Stromal cell of bone marrow (primary cell): ENCODE data around the gene GAA.
"Not testable (repeated sequence)": the region's sequence is repeated elsewhere in the genome, so short reads cannot be mapped to it uniquely, and the experiment has no call there.

Experiments
- DNase-seq: peaks from one replicate; pipeline ENCODE4 v3.0.0-alpha.2; 2012; ENCODE audit warnings: low read depth

The GAA gene

DNA sequence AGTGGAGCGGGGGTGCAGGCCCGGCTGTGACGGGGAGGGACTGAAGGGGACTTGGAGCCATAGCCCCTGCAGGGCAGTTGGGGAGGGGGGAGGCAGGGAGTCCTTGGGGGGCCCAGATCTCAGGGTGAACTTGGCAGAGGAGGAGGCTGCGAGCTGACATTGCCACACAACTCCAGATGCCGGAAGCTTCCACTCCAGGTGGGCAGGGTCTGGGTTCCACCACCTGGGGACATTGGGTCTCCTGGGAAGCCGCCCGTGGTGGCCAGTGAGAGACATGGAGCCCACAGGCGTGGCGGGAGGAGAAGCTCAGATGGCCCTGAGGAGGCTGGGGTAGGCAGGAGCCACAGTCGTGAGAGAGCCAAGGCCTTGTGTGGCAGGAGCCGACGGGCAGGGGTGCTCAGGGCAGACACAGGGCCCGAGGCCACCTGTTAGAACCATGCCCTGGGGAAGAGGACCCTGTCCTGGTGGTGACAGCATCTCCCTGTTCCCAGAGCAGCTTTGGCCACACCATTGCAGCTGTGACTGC is 18.2 kb upstream of the GAA start:
- DNase-seq = no peak

DNA sequence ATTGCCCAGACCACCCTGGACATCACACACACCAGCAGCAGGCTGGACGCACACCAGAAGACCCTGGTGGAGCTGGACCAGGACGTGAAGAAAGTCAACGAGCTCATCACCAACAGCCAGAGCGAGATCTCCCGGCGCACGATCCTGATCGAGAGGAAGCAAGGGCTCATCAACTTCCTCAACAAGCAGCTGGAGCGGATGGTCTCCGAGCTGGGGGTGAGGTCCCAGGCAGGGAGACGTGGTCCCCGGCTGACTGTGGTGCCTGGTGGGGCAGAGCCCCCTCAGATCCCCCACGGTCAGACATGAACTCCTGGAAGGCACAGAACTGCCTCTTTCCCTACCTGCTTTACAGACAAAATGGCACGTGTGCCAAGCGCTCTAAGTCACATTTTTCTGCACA is 16.6 kb upstream of the GAA start:
- DNase-seq = no peak

DNA sequence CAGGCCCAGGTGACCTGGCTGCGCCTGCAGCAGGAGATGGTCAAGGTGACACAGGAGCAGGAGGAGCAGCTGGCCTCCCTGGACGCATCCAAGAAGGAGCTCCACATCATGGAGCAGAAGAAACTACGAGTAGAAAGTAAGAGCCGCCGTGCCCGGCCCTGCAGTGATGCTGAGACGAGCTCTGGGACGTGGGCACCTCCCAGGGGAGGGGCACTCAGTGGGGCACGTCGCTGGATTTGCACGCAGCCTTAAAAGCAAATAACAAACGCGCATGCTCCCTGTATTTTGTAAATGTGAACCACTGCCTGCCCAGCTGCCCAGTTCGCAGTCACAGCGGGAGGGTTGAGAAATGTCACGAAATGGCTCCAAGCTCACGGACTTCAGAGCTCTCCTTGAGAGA is 15.3 kb upstream of the GAA start:
- DNase-seq = no peak

DNA sequence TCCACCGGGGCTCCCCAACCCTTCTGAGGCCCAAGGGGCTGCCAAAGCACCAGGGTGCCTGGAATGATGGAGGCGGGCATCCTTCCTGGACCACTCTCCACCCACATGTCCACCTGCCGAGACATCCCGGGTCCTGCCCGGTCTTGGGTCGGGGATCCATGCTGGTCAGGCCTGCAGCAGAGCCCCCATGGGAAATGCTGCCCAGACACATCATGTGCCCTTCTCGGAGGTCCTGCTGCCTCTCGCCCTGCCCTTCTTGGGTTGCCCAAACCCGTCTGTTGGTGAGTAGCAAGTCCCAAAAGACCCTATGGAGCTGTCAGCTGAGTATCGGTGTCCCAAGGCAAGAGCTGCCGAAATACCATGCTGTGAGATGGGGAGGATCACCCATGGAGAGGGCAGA is 14.8 kb upstream of the GAA start:
- no peak for DNase-seq

DNA sequence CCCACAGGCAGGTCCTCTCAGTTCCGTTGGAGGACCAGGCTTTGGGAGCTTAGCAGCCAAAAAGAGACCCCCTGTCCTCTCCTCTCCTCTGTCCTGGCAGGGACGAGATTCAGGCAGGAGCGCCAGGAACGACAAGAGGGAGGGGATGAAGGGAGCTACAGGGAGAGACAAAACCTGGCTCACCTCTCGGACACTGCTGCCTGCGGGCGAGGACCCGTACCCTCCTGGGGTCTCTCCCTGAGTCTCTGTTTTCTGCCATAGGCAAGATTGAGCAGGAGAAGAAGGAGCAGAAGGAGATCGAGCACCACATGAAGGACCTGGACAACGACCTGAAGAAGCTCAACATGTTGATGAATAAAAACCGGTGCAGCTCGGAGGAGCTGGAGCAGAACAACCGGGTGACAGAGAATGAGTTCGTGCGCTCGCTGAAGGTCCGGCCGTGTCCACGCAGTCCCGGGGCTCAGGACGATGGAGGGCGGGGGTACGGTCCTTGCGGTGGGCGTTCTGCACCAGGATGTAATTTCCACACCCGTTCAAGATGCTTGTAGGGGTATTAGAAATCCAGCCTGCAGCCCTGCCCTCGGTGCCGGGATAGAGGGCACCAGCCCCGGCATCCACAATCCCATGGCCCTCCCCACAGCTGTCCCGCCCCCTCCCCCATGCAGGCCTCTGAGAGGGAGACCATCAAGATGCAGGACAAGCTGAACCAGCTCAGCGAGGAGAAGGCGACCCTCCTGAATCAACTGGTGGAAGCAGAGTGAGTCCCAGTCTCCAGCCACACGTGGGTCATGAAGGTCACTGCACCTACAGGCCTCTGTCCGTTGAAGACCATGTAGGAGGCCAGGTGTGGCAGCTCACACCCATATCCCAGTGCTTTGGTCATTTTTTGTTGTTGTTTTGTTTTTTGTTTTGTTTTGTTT is 13.8 kb upstream of the GAA start:
- no peak for DNase-seq

DNA sequence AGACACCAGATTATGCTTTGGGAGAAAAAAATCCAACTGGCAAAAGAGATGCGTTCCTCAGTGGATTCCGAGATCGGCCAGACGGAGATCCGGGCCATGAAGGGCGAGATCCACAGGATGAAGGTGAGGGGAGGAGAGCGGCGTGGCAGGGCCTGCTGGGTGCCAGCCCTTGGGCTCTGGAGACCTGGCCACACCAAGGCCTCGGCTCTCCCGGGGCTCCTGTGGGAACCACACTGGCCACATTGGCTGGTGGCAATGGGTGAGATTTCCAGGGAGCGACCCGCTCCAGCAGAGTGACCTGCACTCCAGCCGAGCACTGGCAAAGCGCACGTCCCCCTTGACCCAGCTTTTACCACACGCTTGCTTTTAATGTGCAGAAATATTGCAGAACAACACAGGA is 11.6 kb upstream of the GAA start:
- no peak for DNase-seq

DNA sequence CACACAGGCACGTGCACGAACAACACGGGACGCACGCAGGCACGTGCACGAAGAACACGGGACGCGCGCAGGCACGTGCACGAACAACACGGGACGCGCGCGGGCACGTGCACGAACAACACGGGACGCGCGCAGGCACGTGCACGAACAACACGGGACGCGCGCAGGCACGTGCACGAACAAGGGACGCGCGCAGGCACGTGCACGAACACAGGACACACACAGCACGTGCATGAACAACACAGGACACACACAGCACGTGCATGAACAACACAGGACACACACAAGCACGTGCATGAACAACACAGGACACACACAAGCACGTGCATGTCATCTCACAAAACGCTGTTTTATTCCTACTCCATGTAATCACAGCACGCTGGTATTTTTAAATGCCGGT is 11.2 kb upstream of the GAA start:
- DNase-seq = not testable (repeated sequence)

DNA sequence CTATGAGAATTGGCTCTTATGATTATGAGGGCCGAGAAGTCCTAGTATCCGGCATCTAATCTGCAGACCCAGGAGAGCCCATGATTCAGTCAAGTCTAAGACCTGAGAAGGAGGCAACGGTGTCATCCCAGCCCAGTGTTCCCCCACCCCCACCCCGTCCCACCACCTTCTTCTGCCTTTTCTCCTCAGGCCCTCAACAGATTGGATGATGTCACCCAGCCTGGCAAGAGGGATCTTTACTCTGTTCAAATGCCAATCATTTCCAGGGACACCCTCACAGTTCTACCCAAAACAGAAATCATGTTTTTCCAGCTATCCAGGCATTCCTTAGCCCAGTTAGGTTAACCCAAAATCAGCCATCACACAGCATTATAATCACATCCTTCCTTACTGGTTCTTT is 10.0 kb upstream of the GAA start:
- DNase-seq = no peak

DNA sequence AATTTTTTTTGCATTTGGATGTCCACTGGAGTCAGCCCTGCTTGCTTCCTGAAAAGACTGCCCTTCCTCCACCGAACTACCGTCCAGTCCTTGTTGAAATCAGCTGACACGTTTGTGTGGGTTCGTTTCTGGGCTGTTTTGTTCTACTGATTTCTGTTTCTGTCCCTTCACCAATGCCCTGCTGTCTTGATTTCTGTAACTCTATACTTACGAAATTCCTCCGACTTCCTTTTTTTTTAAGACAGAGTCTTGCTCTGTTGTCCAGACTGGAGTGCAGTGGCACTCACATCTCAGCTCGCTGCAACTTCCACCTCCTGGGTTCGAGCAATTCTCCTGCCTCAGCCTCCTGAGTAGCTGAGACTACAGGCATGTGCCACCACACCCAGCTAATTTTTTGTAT is 8.4 kb upstream of the GAA start:
- no peak for DNase-seq

DNA sequence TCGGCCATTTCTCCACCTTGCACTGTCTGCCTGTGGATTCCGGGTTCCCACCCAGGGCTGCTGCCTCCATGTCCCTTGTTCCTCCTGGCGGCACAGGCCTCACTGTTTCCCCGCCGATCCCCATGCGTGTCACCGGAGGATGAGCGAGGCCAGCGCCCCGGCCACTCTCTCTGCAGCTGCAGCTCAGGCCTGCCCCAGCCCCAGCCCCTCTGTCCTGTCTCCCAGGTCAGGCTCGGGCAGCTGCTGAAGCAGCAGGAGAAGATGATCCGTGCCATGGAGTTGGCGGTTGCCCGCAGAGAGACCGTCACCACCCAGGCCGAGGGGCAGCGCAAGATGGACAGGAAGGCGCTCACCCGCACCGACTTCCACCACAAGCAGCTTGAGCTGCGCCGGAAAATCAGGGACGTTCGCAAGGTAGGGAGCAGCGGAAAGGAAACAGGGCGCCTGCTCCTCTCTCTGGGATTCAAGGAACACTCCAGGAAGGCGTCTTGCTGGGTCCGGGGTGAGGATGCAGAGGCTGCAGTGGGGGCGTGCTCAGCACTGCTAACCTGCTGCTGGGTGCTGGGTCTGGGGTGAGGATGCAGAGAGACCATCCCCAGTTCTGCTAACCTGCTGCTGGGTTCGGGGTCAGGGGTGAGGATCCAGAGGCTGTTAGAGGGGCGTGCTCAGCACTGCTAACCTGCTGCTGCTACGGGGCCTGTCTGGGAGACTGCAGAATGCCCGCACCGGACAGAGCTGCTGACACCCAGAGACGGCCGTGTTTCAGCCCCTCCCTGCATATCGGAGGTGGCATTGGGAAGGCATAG is 6.1 kb upstream of the GAA start:
- no peak for DNase-seq

DNA sequence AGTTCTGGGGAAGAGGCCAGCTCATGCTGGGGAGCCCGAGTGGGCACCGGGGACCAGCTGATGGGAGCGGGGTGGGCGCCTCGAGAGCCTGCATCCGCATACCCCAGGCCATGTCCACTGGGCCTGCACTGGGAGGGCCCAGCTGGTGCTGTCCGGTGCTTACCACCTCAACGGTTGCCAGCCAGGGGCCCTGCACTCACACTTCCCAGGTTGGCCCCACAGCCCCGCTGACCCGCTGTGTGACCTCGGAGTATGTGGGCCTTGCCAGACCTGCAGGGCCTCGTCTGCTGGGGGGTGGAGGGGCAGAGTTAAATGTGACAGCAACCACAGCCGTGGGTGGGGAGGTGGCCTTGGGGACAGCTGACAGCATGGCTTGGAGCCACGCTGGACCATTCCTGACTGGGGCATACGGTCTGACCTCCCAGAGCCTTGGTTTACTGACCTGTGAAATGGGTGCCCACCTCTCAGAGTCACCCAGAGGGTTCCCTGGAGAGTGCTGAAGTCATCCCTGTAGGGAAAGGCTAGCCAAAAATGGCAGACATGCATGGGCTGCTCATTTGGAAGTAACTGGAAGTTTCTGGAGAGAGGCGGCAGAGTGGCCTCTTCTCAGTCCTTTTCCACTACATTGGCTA is 5.4 kb upstream of the GAA start:
- no peak for DNase-seq

DNA sequence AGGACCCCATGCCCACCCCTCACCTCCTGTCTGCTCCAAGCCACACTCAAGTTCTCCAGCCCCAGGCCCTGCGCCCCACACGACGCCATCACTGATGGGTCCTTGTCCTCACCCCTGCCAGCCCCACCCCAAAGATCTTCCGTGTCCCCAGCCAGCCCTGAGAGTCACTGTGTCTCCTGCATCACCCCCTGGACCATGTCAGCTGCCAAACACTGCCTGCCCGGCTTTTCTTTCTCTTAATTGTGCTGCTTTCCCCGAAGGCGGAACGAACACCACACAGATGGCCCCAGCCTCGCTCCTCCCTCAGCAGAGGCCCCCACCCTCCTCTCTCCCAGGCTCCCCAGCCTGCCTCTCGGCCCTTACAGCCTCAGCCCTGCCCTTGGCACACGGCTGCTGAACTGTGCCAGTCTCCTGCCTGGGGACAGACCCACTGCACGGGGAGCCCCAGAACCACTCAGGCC is 4.8 kb upstream of the GAA start:
- no peak for DNase-seq

DNA sequence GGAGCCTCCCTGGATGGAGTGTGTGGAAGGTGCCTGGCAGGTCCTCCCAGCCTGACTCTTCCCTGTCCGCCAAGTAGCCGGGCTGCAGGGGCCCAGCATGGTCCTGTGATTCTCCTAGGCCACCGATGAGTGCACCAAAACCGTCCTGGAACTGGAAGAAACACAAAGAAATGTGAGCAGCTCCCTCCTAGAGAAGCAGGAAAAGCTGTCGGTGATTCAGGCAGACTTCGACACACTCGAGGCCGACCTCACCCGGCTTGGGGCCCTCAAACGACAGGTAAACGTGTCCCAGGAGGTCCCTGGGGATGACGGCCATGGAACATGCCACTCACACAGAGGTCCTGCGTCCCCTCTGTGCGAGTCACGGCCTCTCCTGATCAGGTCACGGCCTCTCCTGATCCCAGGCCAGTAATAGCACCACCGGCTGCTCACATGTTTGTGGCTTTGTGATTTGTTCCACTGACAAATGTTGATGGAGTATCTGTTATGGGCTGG is 4.2 kb upstream of the GAA start:
- DNase-seq = no peak

DNA sequence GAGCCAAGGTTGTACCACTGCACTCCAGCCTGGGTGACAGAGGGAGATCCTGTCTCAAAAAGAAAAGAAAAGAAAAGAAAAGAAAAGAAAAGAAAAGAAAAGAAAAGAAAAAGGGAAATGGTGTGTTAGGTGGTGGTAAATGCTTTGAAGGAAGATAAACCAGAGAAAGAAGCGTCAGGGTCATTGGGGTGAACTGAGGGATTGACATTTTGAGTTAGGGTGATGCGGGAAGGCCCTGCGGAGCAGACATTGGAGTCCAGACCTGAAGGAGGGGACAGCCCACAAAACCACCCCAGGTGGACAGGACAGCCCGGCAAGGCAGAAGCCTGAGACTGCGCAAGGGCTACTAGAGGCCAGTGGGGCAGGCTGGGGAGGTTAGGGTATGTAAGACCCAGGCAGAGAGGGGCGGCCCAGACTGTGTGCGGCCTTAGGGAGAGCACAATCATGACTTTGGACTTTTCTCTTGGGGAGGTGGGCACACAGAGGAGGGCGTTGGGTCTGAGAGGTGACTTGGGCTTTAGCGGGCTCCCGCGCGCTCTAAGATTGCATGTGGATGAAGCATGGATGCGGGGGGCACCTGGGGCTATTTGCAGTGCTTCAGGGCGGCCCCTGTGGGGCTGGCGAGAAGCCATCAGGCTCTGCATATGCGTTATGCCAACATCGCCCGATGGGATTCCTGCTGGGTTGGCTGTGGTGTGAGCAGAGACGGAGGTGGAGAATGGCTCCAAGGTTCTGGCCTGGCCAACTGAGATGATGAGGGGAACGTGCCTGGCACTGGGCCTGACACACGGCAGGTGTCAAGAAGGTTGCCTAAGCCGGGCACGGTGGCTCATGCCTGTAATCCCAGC is 3.3 kb upstream of the GAA start:
- DNase-seq = no peak

DNA sequence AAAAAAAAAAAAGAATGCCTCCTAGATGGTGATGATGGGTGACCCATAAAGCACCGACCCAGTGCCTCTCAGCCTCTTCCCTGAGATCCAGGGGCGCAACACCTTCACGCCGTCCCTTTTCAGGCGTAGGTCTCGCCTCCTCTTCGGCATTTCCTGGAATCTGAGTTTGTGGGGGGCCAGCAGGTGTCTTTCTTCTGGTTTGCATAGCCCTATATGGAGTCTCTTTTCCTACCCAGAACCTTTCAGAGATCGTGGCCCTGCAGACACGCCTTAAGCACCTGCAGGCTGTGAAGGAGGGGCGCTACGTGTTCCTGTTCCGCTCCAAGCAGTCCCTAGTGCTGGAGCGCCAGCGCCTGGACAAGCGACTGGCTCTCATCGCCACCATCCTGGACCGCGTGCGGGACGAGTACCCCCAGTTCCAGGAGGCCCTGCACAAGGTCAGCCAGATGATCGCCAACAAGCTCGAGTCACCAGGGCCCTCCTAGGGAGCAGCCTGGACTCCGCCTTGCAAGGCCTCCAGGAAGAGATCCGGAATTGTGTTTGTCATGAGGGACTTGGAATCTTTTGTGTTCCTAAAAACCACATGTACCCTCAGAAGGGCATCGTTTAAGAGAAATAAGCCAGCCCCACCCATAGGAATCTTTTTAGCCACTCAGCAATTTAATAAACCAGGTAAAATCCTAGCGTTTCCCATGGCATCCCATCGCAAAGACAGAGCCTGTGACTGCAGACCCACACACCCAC is 1.9 kb upstream of the GAA start:
- DNase-seq = no peak

DNA sequence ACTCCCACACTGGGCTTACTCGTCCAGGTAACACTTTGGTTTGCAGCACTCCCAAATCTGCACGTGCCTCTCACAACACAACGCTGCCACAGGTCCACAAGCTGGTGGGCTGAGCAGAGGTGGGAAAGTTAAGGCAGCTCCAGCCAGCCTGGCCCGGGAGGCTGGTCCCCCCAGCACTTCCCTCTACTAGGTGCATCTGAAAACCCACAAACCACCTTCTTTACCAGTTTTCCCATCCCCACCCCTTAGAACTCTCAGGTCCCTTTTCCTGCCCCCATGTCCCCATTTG is 1.4 kb upstream of the GAA start:
- DNase-seq = no peak

DNA sequence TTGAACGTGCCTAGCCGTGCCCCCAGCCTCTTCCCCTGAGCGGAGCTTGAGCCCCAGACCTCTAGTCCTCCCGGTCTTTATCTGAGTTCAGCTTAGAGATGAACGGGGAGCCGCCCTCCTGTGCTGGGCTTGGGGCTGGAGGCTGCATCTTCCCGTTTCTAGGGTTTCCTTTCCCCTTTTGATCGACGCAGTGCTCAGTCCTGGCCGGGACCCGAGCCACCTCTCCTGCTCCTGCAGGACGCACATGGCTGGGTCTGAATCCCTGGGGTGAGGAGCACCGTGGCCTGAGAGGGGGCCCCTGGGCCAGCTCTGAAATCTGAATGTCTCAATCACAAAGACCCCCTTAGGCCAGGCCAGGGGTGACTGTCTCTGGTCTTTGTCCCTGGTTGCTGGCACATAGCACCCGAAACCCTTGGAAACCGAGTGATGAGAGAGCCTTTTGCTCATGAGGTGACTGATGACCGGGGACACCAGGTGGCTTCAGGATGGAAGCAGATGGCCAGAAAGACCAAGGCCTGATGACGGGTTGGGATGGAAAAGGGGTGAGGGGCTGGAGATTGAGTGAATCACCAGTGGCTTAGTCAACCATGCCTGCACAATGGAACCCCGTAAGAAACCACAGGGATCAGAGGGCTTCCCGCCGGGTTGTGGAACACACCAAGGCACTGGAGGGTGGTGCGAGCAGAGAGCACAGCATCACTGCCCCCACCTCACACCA is 724 bp downstream of the GAA start:
- no peak for DNase-seq

DNA sequence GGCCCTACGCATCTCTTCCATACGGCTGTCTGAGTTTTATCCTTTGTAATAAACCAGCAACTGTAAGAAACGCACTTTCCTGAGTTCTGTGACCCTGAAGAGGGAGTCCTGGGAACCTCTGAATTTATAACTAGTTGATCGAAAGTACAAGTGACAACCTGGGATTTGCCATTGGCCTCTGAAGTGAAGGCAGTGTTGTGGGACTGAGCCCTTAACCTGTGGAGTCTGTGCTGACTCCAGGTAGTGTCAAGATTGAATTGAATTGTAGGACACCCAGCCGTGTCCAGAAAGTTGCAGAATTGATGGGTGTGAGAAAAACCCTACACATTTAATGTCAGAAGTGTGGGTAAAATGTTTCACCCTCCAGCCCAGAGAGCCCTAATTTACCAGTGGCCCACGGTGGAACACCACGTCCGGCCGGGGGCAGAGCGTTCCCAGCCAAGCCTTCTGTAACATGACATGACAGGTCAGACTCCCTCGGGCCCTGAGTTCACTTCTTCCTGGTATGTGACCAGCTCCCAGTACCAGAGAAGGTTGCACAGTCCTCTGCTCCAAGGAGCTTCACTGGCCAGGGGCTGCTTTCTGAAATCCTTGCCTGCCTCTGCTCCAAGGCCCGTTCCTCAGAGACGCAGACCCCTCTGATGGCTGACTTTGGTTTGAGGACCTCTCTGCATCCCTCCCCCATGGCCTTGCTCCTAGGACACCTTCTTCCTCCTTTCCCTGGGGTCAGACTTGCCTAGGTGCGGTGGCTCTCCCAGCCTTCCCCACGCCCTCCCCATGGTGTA is 1.5 kb downstream of the GAA start:
- no peak for DNase-seq

DNA sequence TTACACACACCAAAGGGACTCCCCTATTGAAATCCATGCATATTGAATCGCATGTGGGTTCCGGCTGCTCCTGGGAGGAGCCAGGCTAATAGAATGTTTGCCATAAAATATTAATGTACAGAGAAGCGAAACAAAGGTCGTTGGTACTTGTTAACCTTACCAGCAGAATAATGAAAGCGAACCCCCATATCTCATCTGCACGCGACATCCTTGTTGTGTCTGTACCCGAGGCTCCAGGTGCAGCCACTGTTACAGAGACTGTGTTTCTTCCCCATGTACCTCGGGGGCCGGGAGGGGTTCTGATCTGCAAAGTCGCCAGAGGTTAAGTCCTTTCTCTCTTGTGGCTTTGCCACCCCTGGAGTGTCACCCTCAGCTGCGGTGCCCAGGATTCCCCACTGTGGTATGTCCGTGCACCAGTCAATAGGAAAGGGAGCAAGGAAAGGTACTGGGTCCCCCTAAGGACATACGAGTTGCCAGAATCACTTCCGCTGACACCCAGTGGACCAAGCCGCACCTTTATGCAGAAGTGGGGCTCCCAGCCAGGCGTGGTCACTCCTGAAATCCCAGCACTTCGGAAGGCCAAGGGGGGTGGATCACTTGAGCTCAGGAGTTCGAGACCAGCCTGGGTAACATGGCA is 2.2 kb downstream of the GAA start:
- DNase-seq = no peak
